Measurements from ENCODE around the gene RPS15A.

DNA sequence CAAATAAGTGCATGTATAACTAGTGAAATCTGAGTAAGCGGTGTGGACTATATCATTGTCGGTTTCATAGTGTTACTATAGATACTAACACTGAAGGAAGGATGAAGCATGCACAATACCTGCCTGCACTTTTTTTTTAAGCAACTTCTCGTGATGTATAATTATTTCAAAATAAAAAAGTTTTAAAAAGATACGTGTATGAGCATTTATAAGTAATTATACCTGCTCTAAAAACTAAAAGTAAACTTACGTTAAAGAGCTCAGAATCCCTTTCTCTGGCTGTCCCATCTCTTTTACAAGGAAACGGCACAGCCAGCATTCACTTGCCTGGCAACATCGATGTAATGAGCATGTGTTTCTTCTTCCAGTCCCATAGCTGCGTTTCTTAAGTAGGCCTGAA lies 42.5 kb upstream of the RPS15A start:
- TF ChIP-seq, protein P1, sequence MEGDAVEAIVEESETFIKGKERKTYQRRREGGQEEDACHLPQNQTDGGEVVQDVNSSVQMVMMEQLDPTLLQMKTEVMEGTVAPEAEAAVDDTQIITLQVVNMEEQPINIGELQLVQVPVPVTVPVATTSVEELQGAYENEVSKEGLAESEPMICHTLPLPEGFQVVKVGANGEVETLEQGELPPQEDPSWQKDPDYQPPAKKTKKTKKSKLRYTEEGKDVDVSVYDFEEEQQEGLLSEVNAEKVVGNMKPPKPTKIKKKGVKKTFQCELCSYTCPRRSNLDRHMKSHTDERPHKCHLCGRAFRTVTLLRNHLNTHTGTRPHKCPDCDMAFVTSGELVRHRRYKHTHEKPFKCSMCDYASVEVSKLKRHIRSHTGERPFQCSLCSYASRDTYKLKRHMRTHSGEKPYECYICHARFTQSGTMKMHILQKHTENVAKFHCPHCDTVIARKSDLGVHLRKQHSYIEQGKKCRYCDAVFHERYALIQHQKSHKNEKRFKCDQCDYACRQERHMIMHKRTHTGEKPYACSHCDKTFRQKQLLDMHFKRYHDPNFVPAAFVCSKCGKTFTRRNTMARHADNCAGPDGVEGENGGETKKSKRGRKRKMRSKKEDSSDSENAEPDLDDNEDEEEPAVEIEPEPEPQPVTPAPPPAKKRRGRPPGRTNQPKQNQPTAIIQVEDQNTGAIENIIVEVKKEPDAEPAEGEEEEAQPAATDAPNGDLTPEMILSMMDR (IDR thresholded peaks at IDR 0.05), result no peak
- TF ChIP-seq POLR2A (IDR thresholded peaks at IDR 0.05), result no peak
